Measurements from ENCODE around the gene SPTBN1.

- TF ChIP-seq CTCF (IDR thresholded peaks at IDR 0.05) (no peak), POLR2A (IDR thresholded peaks at IDR 0.05) (no peak)
Observed at GRCh38 chr2:54591551-54591950, 135.4 kb downstream of the SPTBN1 start.

Data from uterus (tissue), 2 donors.